HCT116 (cell line): ENCODE data around the gene DNMT3A. TPM values are rescaled to one million over a fixed set of nuclear protein-coding genes. Genes with fewer than 3 reads are reported as not detected.
A peak's percentile ranks its signal among the peaks of the same experiment; 100 is the strongest.

Source experiments
- ATAC-seq: fragments of 200-7000 bp; cut with Tn5 transposase; 2 replicates; pipeline ENCODE4 v1.9.1; 2020; ENCODE audit warnings: mild to moderate bottlenecking, moderate library complexity
- BruUV-seq: library from RNA; stranded (reverse); fragments of 400-500 nt; replicated peaks from 2 replicates; lab custom pipeline; 2021; lab: Mats Ljungman, UMichigan
- CTCF ChIA-PET: fragments of 300-600 bp; sonication (Branson Sonifier 250); formaldehyde crosslinking; loops from one replicate; lab custom pipeline; 2021; ENCODE audit warnings: antibody characterized with exemption; lab: Charles Lee
- POLR2A ChIA-PET: fragments of 300-600, 350-600 bp; sonication (Branson Sonifier 250); formaldehyde crosslinking; loops from one replicate; lab custom pipeline; 2021; ENCODE audit warnings: antibody characterized with exemption; lab: Charles Lee
- RAD21 ChIA-PET, 2 experiments: fragments of 300-600 bp; sonication (Branson Sonifier 250); formaldehyde crosslinking; loops; one replicate each; lab custom pipeline; 2023; ENCODE audit warnings: low total read pairs in 2 of 2; ENCODE audit not compliant: uncharacterized antibody in 2 of 2, unreplicated experiment in 2 of 2, low non-redundant PET in 1 of 2; lab: Charles Lee
- DNase-seq: peaks from one replicate; pipeline ENCODE4 v3.0.0-alpha.2; 2010; ENCODE audit warnings: low read depth, low spot score
- H2AFZ ChIP-seq: fragments of 200-600 bp; shearing (Covaris generic), sonication (generic); 2 replicates; pipeline ENCODE4 v1.6.1; 2017; ENCODE audit warnings: low read depth, mixed run types, mixed read lengths, antibody characterized with exemption, low read length; ENCODE audit not compliant: poor library complexity, severe bottlenecking
- H3K27ac ChIP-seq: 2 replicates; pipeline ENCODE4 v1.5.1; 2012; ENCODE audit warnings: low read depth, low read length
- H3K27me3 ChIP-seq: fragments of 200-600 bp; sonication (generic); 2 replicates; pipeline ENCODE4 v1.6.1; 2016; ENCODE audit warnings: mixed run types, low read length, mixed read lengths; ENCODE audit not compliant: insufficient read depth
- H3K36me3 ChIP-seq, 2 experiments: fragments of 200-500 bp in 1 of 2; fragments of 200-600 bp in 1 of 2; sonication (Bioruptor generic) in 1 of 2; sonication (generic) in 1 of 2; 2 replicates each; pipeline versions ENCODE4 v1.5.1 to v1.6.1; 2014 to 2016; ENCODE audit warnings: low read length in 2 of 2, inconsistent platforms in 1 of 2, mixed read lengths in 1 of 2, mixed run types in 1 of 2; ENCODE audit not compliant: insufficient read depth in 2 of 2, control insufficient read depth in 1 of 2
- H3K4me1 ChIP-seq, 2 experiments: fragments of 200-600 bp in 1 of 2; sonication (generic) in 1 of 2; 2 replicates each; pipeline versions ENCODE4 v1.5.1 to v1.6.1; 2012 to 2017; ENCODE audit warnings: low read length in 2 of 2, inconsistent platforms in 1 of 2, mild to moderate bottlenecking in 1 of 2, mixed read lengths in 1 of 2, mixed run types in 1 of 2, moderate library complexity in 1 of 2; ENCODE audit not compliant: insufficient read depth in 2 of 2, control insufficient read depth in 1 of 2
- H3K4me2 ChIP-seq: fragments of 200-600 bp; sonication (generic); 2 replicates; pipeline ENCODE4 v1.6.1; 2017; ENCODE audit warnings: mixed run types, low read length, mixed read lengths
- H3K4me3 ChIP-seq, 2 experiments: fragments of 200-600 bp in 1 of 2; sonication (generic) in 1 of 2; replicated peaks in 1 of 2; 2 replicates each; pipeline ENCODE4 v1.5.1; 2011 to 2016; ENCODE audit warnings: low read length in 2 of 2, control low read depth in 1 of 2, low read depth in 1 of 2, mild to moderate bottlenecking in 1 of 2, mixed read lengths in 1 of 2, mixed run types in 1 of 2
- H3K79me2 ChIP-seq: fragments of 200-600 bp; sonication (generic); 2 replicates; pipeline ENCODE4 v1.6.1; 2017; ENCODE audit warnings: mild to moderate bottlenecking, mixed run types, low read length, moderate library complexity, mixed read lengths; ENCODE audit not compliant: insufficient read depth
- H3K9ac ChIP-seq: fragments of 200-600 bp; sonication (generic); 2 replicates; pipeline ENCODE4 v1.6.1; 2016; ENCODE audit warnings: low read length, mixed read lengths
- H3K9me2 ChIP-seq: fragments of 200-600 bp; sonication (generic), shearing (Covaris generic); 2 replicates; pipeline ENCODE4 v1.6.1; 2017; ENCODE audit warnings: mixed run types, mild to moderate bottlenecking, moderate library complexity; ENCODE audit not compliant: insufficient read depth
- H3K9me3 ChIP-seq, 2 experiments: fragments of 200-500 bp in 1 of 2; fragments of 200-600 bp in 1 of 2; sonication (Bioruptor generic) in 1 of 2; sonication (generic) in 1 of 2; 2 replicates each; pipeline ENCODE4 v1.6.1; 2014 to 2017; ENCODE audit warnings: low read length in 2 of 2, mixed read lengths in 2 of 2, inconsistent platforms in 1 of 2, low read depth in 1 of 2, mild to moderate bottlenecking in 1 of 2, mixed run types in 1 of 2, moderate library complexity in 1 of 2; ENCODE audit not compliant: control insufficient read depth in 1 of 2, insufficient read depth in 1 of 2
- H4K20me1 ChIP-seq: fragments of 200-600 bp; sonication (generic), shearing (Covaris generic); 2 replicates; pipeline ENCODE4 v1.6.1; 2017; ENCODE audit warnings: mixed run types, mild to moderate bottlenecking, moderate library complexity; ENCODE audit not compliant: insufficient read depth
- CBX3 ChIP-seq: IDR thresholded peaks from 2 replicates; pipeline ENCODE4 v1.6.1; 2012; ENCODE audit warnings: low read depth
- CEBPB ChIP-seq: IDR thresholded peaks from 2 replicates; pipeline ENCODE4 v1.6.1; 2012; ENCODE audit warnings: low read depth
- EGR1 ChIP-seq: IDR thresholded peaks from 2 replicates; pipeline ENCODE4 v1.6.1; 2012; ENCODE audit warnings: low read depth
- ELF1 ChIP-seq: IDR thresholded peaks from 2 replicates; pipeline ENCODE4 v1.6.1; 2012; ENCODE audit warnings: low read depth, borderline replicate concordance
- EZH2 ChIP-seq: fragments of 200-600 bp; sonication (generic); IDR thresholded peaks from 2 replicates; pipeline ENCODE4 v1.6.1; 2017; ENCODE audit warnings: antibody characterized with exemption, mixed run types
- FOSL1 ChIP-seq: IDR thresholded peaks from 2 replicates; pipeline ENCODE4 v1.6.1; 2012; ENCODE audit warnings: low read depth
- JUND ChIP-seq: IDR thresholded peaks from 2 replicates; pipeline ENCODE4 v1.6.1; 2012
- POLR2AphosphoS5 ChIP-seq: IDR thresholded peaks from 2 replicates; pipeline ENCODE4 v1.6.1; 2011; ENCODE audit warnings: mild to moderate bottlenecking, low read depth, low read length, moderate library complexity
- RAD21 ChIP-seq: IDR thresholded peaks from 2 replicates; pipeline ENCODE4 v1.6.1; 2012; ENCODE audit warnings: low read depth, mild to moderate bottlenecking
- SIN3A ChIP-seq: IDR thresholded peaks from 2 replicates; pipeline ENCODE4 v1.6.1; 2012; ENCODE audit warnings: low read depth
- SP1 ChIP-seq: IDR thresholded peaks from 2 replicates; pipeline ENCODE4 v1.6.1; 2012; ENCODE audit warnings: low read depth
- TCF7L2 ChIP-seq: IDR thresholded peaks from 2 replicates; pipeline ENCODE4 v1.7.0; 2011; ENCODE audit warnings: borderline replicate concordance, inconsistent platforms; ENCODE audit not compliant: insufficient read depth, insufficient read length; ENCODE audit errors: extremely low read depth
- YY1 ChIP-seq: IDR thresholded peaks from 2 replicates; pipeline ENCODE4 v1.6.1; 2011; ENCODE audit warnings: low read length, low read depth, moderate library complexity, mild to moderate bottlenecking; ENCODE audit not compliant: insufficient replicate concordance; ENCODE audit errors: extremely low read depth
- ZFX ChIP-seq: fragments of 450-650 bp; IDR thresholded peaks from 2 replicates; pipeline ENCODE4 v1.6.1; 2017
- ZNF274 ChIP-seq: fragments of 200-500 bp; sonication (Bioruptor generic); IDR thresholded peaks from 2 replicates; pipeline ENCODE4 v1.6.1; 2014; ENCODE audit warnings: mild to moderate bottlenecking, low read depth, low read length, inconsistent platforms
- intact Hi-C: fragments of 100-400 bp; cut with micrococcal nuclease; formaldehyde crosslinking; loops from 2 replicates; pipeline ENCODE4 v1.10.0; 2022
- total RNA-seq: library from RNA; stranded (reverse); gene quantifications from one replicate; pipeline ENCODE4 v1.2.1, GENCODE V29; 2021; ENCODE audit not compliant: unreplicated experiment
- TF ChIP-seq, protein P1 (sequence below): IDR thresholded peaks from 2 replicates; pipeline ENCODE4 v1.6.1; 2012
- TF ChIP-seq, protein P2 (sequence below): IDR thresholded peaks from 2 replicates; pipeline ENCODE4 v1.6.1; 2012
- TF ChIP-seq, protein P3 (sequence below), 3 experiments: fragments of 200-600 bp in 1 of 3; sonication (generic) in 1 of 3; IDR thresholded peaks in 2 of 3; conservative IDR thresholded peaks in 1 of 3; 2 replicates each; pipeline ENCODE4 v1.5.1; 2012 to 2017; ENCODE audit warnings: low read depth in 2 of 3, low read length in 2 of 3, antibody characterized with exemption in 1 of 3, borderline replicate concordance in 1 of 3, control low read depth in 1 of 3, mild to moderate bottlenecking in 1 of 3, mixed read lengths in 1 of 3, mixed run types in 1 of 3, moderate library complexity in 1 of 3; ENCODE audit not compliant: insufficient read depth in 1 of 3
- TF ChIP-seq, protein P4 (sequence below): IDR thresholded peaks from 2 replicates; pipeline ENCODE4 v1.6.1; 2011; ENCODE audit warnings: mild to moderate bottlenecking, low read length, moderate library complexity; ENCODE audit not compliant: insufficient replicate concordance; ENCODE audit errors: extremely low read depth

The DNMT3A gene
- total RNA-seq, 1 experiment from 2014 or later: 14.3 TPM

DNA sequence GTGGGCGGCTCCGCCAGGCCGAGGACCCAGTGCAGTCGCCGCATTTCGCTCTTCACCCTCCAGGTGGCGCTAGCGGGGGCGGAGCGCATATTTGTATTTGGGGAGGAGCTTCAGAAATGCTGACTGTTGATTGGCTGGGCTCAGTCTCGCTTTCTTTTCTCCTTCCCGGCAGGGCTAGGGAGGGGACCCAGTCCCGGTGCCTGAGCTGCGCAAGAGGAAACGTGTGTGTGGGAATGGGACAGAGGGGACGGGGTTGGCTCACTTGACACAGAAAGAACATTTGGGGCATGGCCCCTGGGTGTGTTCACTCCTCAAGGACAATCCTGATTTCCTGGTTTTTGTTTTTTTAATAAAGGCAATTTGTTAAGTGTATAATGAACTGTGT, 20.3 kb upstream of the DNMT3A start (continued):
- TF ChIP-seq TCF7L2 (no peak), CBX3 (no peak), ZFX (no peak)

DNA sequence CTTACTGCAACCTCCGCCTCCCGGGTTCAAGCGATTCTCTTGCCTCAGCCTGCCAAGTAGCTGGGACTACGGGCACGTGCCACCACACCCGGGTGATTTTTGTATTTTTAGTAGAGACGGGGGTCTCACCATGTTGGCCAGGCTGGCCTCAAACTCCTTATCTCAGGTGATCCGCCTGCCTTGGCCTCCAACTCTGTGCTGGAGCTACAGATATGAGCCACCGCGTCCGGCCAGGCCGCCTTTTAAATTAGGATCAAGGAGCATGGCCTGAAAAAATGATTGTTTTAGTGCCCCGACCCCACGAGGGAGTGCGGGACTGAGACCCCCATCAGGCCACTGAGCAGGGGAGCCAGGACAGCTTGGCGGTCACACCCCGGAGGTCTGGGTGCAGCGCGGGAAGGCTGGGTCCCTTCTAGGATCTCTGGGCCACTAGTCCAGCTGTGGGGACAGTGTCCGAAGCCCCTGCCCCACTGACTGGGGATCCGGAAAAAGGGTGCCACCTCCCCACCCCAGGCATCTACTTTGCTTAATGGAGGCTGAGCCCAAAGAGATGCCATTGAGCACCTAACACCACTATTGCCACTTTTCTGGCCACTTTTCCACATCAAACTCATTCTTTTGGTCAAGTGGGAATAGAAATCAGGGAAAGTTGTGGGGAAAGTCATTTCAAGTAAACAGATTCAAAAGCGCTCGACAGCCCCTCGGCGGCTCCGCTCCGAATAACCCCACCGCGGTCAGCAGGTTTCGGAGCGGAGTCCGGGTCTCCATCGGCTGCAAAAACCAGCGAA, 19.7 kb upstream of the DNMT3A start:
- no peaks in the 10 kb centered on the region for H3K9me2 ChIP-seq
- peaks cover 0 to 14% of the 10 kb centered on the region in 2 experiments; a peak in 2 of 4 replicates for H3K4me1 ChIP-seq
- DNase-seq: no peak
- no TSS peak for BruUV-seq
- H3K9me3 ChIP-seq: no peaks in the 10 kb centered on the region
- ChIA-PET POLR2A (interaction anchor here (1.1 to 1.4 kb wide), 2 partner anchors 10 to 11 kb away, joined by 3 to 4 read pairs; no protein-coding TSS in a partner anchor), CTCF (interaction anchor here (0.6 to 2.6 kb wide), 13 partner anchors 8 to 264 kb away, joined by 3 to 54 read pairs (median 3); no protein-coding TSS in a partner anchor), RAD21 (no interaction called here)
- TF ChIP-seq CBX3: no peak
- no peak for TF ChIP-seq CEBPB
- TF ChIP-seq JUND: no peak
- TF ChIP-seq, protein P1, sequence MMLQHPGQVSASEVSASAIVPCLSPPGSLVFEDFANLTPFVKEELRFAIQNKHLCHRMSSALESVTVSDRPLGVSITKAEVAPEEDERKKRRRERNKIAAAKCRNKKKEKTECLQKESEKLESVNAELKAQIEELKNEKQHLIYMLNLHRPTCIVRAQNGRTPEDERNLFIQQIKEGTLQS: no peak
- TF ChIP-seq, protein P2, sequence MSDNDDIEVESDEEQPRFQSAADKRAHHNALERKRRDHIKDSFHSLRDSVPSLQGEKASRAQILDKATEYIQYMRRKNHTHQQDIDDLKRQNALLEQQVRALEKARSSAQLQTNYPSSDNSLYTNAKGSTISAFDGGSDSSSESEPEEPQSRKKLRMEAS: no peak
- no peak for TF ChIP-seq SP1
- TF ChIP-seq FOSL1: no peak
- TF ChIP-seq POLR2AphosphoS5: no peak
- no peak for TF ChIP-seq YY1
- TF ChIP-seq ZNF274: no peak
- TF ChIP-seq EGR1: no peak
- no peak for TF ChIP-seq EZH2
- no peak for TF ChIP-seq SIN3A
- TF ChIP-seq, protein P3, sequence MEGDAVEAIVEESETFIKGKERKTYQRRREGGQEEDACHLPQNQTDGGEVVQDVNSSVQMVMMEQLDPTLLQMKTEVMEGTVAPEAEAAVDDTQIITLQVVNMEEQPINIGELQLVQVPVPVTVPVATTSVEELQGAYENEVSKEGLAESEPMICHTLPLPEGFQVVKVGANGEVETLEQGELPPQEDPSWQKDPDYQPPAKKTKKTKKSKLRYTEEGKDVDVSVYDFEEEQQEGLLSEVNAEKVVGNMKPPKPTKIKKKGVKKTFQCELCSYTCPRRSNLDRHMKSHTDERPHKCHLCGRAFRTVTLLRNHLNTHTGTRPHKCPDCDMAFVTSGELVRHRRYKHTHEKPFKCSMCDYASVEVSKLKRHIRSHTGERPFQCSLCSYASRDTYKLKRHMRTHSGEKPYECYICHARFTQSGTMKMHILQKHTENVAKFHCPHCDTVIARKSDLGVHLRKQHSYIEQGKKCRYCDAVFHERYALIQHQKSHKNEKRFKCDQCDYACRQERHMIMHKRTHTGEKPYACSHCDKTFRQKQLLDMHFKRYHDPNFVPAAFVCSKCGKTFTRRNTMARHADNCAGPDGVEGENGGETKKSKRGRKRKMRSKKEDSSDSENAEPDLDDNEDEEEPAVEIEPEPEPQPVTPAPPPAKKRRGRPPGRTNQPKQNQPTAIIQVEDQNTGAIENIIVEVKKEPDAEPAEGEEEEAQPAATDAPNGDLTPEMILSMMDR (IDR thresholded peaks at IDR 0.05 in 2 of 3, conservative IDR thresholded peaks at IDR 0.05 in 1 of 3; ENCODE audit: borderline replicate concordance in 1 of 3, insufficient read depth in 1 of 3, low read depth in 2 of 3, low read length in 2 of 3): no peak
- TF ChIP-seq, protein P4, sequence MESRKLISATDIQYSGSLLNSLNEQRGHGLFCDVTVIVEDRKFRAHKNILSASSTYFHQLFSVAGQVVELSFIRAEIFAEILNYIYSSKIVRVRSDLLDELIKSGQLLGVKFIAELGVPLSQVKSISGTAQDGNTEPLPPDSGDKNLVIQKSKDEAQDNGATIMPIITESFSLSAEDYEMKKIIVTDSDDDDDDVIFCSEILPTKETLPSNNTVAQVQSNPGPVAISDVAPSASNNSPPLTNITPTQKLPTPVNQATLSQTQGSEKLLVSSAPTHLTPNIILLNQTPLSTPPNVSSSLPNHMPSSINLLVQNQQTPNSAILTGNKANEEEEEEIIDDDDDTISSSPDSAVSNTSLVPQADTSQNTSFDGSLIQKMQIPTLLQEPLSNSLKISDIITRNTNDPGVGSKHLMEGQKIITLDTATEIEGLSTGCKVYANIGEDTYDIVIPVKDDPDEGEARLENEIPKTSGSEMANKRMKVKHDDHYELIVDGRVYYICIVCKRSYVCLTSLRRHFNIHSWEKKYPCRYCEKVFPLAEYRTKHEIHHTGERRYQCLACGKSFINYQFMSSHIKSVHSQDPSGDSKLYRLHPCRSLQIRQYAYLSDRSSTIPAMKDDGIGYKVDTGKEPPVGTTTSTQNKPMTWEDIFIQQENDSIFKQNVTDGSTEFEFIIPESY: no peak
- TF ChIP-seq RAD21: no peak
- TF ChIP-seq ZFX: no peak
- TF ChIP-seq ELF1: no peak
- H3K36me3 ChIP-seq: no peaks in the 10 kb centered on the region
- no peaks in the 10 kb centered on the region for H3K27me3 ChIP-seq
- intact Hi-C loops: no loop called here
- no peaks in the 10 kb centered on the region for H3K79me2 ChIP-seq
- peak overlapping the region; percentile 26 to 49; a peak in 3 of 4 replicates for H3K4me3 ChIP-seq
- no peaks in the 10 kb centered on the region for H4K20me1 ChIP-seq
- peak overlapping the region; percentile 71 for H3K4me2 ChIP-seq
- peak; percentile 15 for ATAC-seq
- no peak overlapping the region for H2AFZ ChIP-seq
- no peak overlapping the region for H3K27ac ChIP-seq
- no peak overlapping the region for H3K9ac ChIP-seq
